Measurements from ENCODE around the gene KIF21A.

The KIF21A gene

GRCh38 chr12:39368096-39368495, 74.8 kb downstream of the KIF21A start:
- Mint-ChIP-seq H3K4me1 (ENCODE audit: low read depth in 2 of 2) (peaks cover 11 to 26% of the 10 kb centered on the region in 2 donors), H3K27me3 (no peaks in the 10 kb centered on the region), H3K36me3 (ENCODE audit: insufficient read depth) (peaks cover 5% of the 10 kb centered on the region), H3K27ac (no peak overlapping the region), H3K9me3 (peaks cover 0 to 3% of the 10 kb centered on the region in 2 donors), H3K4me3 (no peak overlapping the region)
- no peak for ATAC-seq (replicated peaks)
- DNase-seq: no peak

- H3K4me1 Mint-ChIP-seq (ENCODE audit: low read depth in 2 of 2): peaks cover 6 to 20% of the 10 kb centered on the region in 2 donors
- ATAC-seq (replicated peaks) (no peak), DNase-seq (no peak)
- no peaks in the 10 kb centered on the region for H3K9me3 Mint-ChIP-seq
- no peak overlapping the region for H3K4me3 Mint-ChIP-seq
- H3K36me3 Mint-ChIP-seq (ENCODE audit: insufficient read depth): peaks cover 5% of the 10 kb centered on the region
- H3K27me3 Mint-ChIP-seq: no peaks in the 10 kb centered on the region
- no peak overlapping the region for H3K27ac Mint-ChIP-seq
These were observed 75.4 kb downstream of the KIF21A start for GRCh38 chr12:39367494-39367893.

GRCh38 chr12:39365364-39366001, 77.4 kb downstream of the KIF21A start:
- DNase-seq: no peak
- H3K9me3 Mint-ChIP-seq: no peaks in the 10 kb centered on the region

GRCh38 chr12:39364196-39364595, 78.7 kb downstream of the KIF21A start:
- no peak overlapping the region for H3K27ac Mint-ChIP-seq
- no peak for ATAC-seq (replicated peaks)

More at GRCh38 chr12:39365364-39366001, 77.4 kb downstream of the KIF21A start:
- H3K4me1 Mint-ChIP-seq (ENCODE audit: low read depth in 2 of 2): peaks cover 0 to 10% of the 10 kb centered on the region in 2 donors
- H3K27me3 Mint-ChIP-seq: no peaks in the 10 kb centered on the region
- H3K4me3 Mint-ChIP-seq: no peak overlapping the region
- peaks cover 13% of the 10 kb centered on the region for H3K36me3 Mint-ChIP-seq (ENCODE audit: insufficient read depth)
- H3K27ac Mint-ChIP-seq: no peak overlapping the region
- ATAC-seq (replicated peaks): no peak

GRCh38 chr12:39359645-39360044, 83.3 kb downstream of the KIF21A start:
- DNase-seq: no peak
- Mint-ChIP-seq H3K27me3 (no peaks in the 10 kb centered on the region), H3K36me3 (ENCODE audit: insufficient read depth) (peaks cover 13% of the 10 kb centered on the region)

More at GRCh38 chr12:39364196-39364595, 78.7 kb downstream of the KIF21A start:
- Mint-ChIP-seq H3K4me3 (no peak overlapping the region), H3K36me3 (ENCODE audit: insufficient read depth) (peaks cover 13% of the 10 kb centered on the region), H3K9me3 (no peaks in the 10 kb centered on the region), H3K4me1 (ENCODE audit: low read depth in 2 of 2) (peaks cover 0 to 4% of the 10 kb centered on the region in 2 donors), H3K27me3 (no peaks in the 10 kb centered on the region)
- DNase-seq: no peak

GRCh38 chr12:39357041-39357440, 85.9 kb downstream of the KIF21A start:
- Mint-ChIP-seq H3K4me1 (ENCODE audit: low read depth in 2 of 2) (peaks cover 0 to 3% of the 10 kb centered on the region in 2 donors), H3K27me3 (no peaks in the 10 kb centered on the region), H3K4me3 (no peak overlapping the region), H3K9me3 (no peaks in the 10 kb centered on the region), H3K36me3 (ENCODE audit: insufficient read depth) (peaks cover 12% of the 10 kb centered on the region), H3K27ac (no peak overlapping the region)
- ATAC-seq (replicated peaks): no peak
- DNase-seq: no peak

More at GRCh38 chr12:39359645-39360044, 83.3 kb downstream of the KIF21A start:
- H3K9me3 Mint-ChIP-seq: no peaks in the 10 kb centered on the region
- H3K27ac Mint-ChIP-seq: no peak overlapping the region
- no peak for ATAC-seq (replicated peaks)
- peaks cover 0 to 4% of the 10 kb centered on the region in 2 donors for H3K4me1 Mint-ChIP-seq (ENCODE audit: low read depth in 2 of 2)
- H3K4me3 Mint-ChIP-seq: no peak overlapping the region

- ATAC-seq (replicated peaks): no peak
These were observed 87.1 kb downstream of the KIF21A start for GRCh38 chr12:39355841-39356240.

GRCh38 chr12:39354955-39355354, 88.0 kb downstream of the KIF21A start:
- ATAC-seq (replicated peaks) (no peak), DNase-seq (no peak)
- Mint-ChIP-seq H3K4me3 (no peak overlapping the region), H3K27ac (no peak overlapping the region), H3K27me3 (no peaks in the 10 kb centered on the region), H3K4me1 (ENCODE audit: low read depth in 2 of 2) (no peaks in the 10 kb centered on the region), H3K36me3 (ENCODE audit: insufficient read depth) (peaks cover 4% of the 10 kb centered on the region), H3K9me3 (no peaks in the 10 kb centered on the region)

More at GRCh38 chr12:39355841-39356240, 87.1 kb downstream of the KIF21A start:
- Mint-ChIP-seq H3K27ac (no peak overlapping the region), H3K4me3 (no peak overlapping the region), H3K36me3 (ENCODE audit: insufficient read depth) (peaks cover 4% of the 10 kb centered on the region), H3K4me1 (ENCODE audit: low read depth in 2 of 2) (no peaks in the 10 kb centered on the region), H3K9me3 (no peaks in the 10 kb centered on the region), H3K27me3 (no peaks in the 10 kb centered on the region)
- DNase-seq: no peak

- H3K9me3 Mint-ChIP-seq: no peaks in the 10 kb centered on the region
- no peaks in the 10 kb centered on the region for H3K27me3 Mint-ChIP-seq
- no peaks in the 10 kb centered on the region for H3K4me1 Mint-ChIP-seq (ENCODE audit: low read depth in 2 of 2)
- no peak overlapping the region for H3K27ac Mint-ChIP-seq
- DNase-seq (no peak), ATAC-seq (replicated peaks) (no peak)
- H3K4me3 Mint-ChIP-seq: no peak overlapping the region
- H3K36me3 Mint-ChIP-seq (ENCODE audit: insufficient read depth): peaks cover 4% of the 10 kb centered on the region
These were observed 90.4 kb downstream of the KIF21A start for GRCh38 chr12:39352471-39353017.

- Mint-ChIP-seq H3K4me1 (ENCODE audit: low read depth in 2 of 2) (no peaks in the 10 kb centered on the region), H3K36me3 (ENCODE audit: insufficient read depth) (peaks cover 7% of the 10 kb centered on the region), H3K27me3 (no peaks in the 10 kb centered on the region), H3K27ac (peak overlapping the region in 1 of 2 donors; percentile 29), H3K4me3 (no peak overlapping the region), H3K9me3 (no peaks in the 10 kb centered on the region)
- DNase-seq (no peak), ATAC-seq (replicated peaks) (no peak)
These were observed 91.8 kb downstream of the KIF21A start for GRCh38 chr12:39351153-39351552.

- no peak for ATAC-seq (replicated peaks)
- H3K27ac Mint-ChIP-seq: peak overlapping the region in 1 of 2 donors; percentile 60
- no peaks in the 10 kb centered on the region for H3K4me1 Mint-ChIP-seq (ENCODE audit: low read depth in 2 of 2)
These were observed 93.8 kb downstream of the KIF21A start for GRCh38 chr12:39348941-39349626.

GRCh38 chr12:39348523-39348922, 94.4 kb downstream of the KIF21A start:
- H3K27ac Mint-ChIP-seq: peak overlapping the region in 1 of 2 donors; percentile 60
- no peaks in the 10 kb centered on the region for H3K4me1 Mint-ChIP-seq (ENCODE audit: low read depth in 2 of 2)

More at GRCh38 chr12:39348941-39349626, 93.8 kb downstream of the KIF21A start:
- Mint-ChIP-seq H3K9me3 (no peaks in the 10 kb centered on the region), H3K27me3 (no peaks in the 10 kb centered on the region), H3K4me3 (no peak overlapping the region), H3K36me3 (ENCODE audit: insufficient read depth) (peaks cover 3% of the 10 kb centered on the region)
- DNase-seq: no peak

GRCh38 chr12:39344926-39345325, 98.0 kb downstream of the KIF21A start:
- H3K9me3 Mint-ChIP-seq: no peaks in the 10 kb centered on the region
- ATAC-seq (replicated peaks) (no peak), DNase-seq (no peak)
- H3K4me3 Mint-ChIP-seq: no peak overlapping the region
- H3K36me3 Mint-ChIP-seq (ENCODE audit: insufficient read depth): peaks cover 18% of the 10 kb centered on the region
- H3K4me1 Mint-ChIP-seq (ENCODE audit: low read depth in 2 of 2): no peaks in the 10 kb centered on the region
- H3K27ac Mint-ChIP-seq: no peak overlapping the region
- no peaks in the 10 kb centered on the region for H3K27me3 Mint-ChIP-seq

More at GRCh38 chr12:39348523-39348922, 94.4 kb downstream of the KIF21A start:
- no peak overlapping the region for H3K4me3 Mint-ChIP-seq
- no peaks in the 10 kb centered on the region for H3K9me3 Mint-ChIP-seq
- H3K36me3 Mint-ChIP-seq (ENCODE audit: insufficient read depth): peaks cover 3% of the 10 kb centered on the region
- no peaks in the 10 kb centered on the region for H3K27me3 Mint-ChIP-seq
- no peak for DNase-seq
- ATAC-seq (replicated peaks): no peak

GRCh38 chr12:39343665-39344064, 99.3 kb downstream of the KIF21A start:
- no peaks in the 10 kb centered on the region for H3K9me3 Mint-ChIP-seq
- no peak overlapping the region for H3K4me3 Mint-ChIP-seq
- H3K4me1 Mint-ChIP-seq (ENCODE audit: low read depth in 2 of 2): no peaks in the 10 kb centered on the region
- H3K27ac Mint-ChIP-seq: no peak overlapping the region
- no peaks in the 10 kb centered on the region for H3K27me3 Mint-ChIP-seq
- peaks cover 23% of the 10 kb centered on the region for H3K36me3 Mint-ChIP-seq (ENCODE audit: insufficient read depth)
- ATAC-seq (replicated peaks) (no peak), DNase-seq (no peak)

Data from effector memory CD8-positive, alpha-beta T cell (primary cell).